NK-92 (cell line): ENCODE results near the gene ITFG1.
"Not testable (repeated sequence)": the region's sequence is repeated elsewhere in the genome, so short reads cannot be mapped to it uniquely, and the experiment has no call there.

Source experiments
- DNase-seq: peaks from one replicate; lab custom pipeline; 2025; ENCODE audit not compliant: unreplicated experiment; lab: John Stamatoyannopoulos, UW

ITFG1 gene

DNA sequence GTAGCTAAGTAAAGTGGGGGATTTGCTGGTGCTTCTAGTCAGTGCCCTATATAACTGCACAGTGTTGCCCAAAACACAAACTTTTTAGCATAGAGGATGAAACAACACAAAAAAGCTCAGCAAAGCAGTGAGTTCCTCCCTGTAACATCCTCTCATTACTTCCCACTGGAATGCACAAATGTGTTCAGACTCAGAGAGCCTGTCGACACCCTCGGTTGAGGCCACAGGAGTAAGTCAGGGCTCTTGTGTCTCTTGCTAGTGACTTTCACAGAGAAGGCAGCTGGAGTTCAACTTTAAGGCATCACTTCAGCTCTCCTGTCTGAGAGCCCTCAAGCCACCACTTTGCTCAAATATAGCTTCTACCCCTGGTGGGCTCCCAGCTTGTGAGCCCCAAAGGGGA lies 209.9 kb downstream of the ITFG1 start:
- no peak for DNase-seq

DNA sequence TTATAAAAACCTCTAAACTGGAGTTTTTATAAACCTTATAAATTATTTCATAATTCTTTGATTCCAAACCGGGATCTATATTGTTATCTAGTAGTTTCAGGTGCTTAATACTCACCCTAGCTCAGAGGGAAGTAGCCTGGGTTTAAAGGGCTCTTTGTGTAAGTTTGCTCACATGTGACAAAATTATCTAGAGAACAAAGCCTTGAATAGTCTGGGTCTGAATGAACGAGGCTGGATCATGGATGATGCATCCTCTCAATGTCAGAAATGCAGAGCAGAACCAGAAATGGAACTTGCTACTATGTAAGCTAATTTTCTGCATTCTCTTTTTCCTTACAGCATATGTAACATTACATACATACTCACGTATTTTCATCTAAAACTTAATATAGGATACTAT lies 213.2 kb downstream of the ITFG1 start:
- no peak for DNase-seq

DNA sequence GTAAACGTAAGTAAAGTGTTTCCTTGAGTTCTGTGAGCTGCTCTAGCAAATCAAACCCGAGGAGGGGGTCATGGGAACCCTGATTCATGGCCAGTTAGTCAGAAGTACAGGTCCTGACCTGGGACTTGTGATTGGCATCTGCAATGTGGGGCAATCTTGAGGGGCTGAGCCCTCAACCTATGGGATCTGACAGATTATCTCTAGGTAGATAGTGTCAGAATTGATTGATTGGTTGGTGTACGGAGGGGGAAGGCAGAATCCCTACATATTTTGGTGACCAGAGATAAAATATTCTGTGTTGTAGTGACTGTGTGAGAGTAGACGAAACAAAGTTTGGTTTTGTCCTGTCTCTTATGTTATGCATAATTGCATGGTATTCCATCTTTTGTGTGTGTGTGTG lies 216.7 kb downstream of the ITFG1 start:
- no peak for DNase-seq

DNA sequence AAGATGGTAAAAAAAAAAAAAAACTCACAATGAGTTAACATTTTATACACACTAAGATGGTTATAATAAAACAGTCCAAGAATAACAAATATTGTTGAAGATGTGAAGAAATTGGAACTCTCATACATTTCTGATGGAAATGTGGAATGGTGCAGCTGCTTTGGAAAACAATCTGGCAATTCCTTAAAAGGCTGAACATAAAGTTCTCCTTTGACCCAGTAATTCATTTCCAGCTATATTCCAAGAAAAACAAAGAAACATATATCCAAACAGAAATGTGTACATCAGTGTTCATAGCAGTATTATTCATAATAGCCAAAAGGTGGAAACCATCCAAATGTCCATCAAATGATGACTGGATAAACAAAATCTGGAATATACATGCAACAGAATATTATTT lies 219.8 kb downstream of the ITFG1 start:
- no peak for DNase-seq

DNA sequence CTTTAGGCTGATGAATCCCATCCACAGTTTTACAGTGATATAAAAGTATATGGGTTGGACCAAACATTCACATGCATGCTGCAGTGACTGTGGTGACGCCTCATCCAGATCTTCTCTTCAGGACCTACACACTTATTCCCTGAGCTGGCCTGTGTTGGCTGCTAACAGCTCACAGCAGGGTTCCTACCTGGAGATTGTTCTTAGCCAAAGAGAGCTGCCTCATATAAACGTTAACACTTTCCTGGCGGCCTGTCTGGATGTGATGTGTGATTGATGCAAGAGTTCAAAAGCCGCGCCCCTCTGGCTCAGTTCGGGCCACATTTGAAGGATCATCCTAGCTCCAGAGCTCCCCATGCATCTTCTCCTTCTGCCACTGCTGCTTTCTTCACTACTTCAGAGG lies 224.1 kb downstream of the ITFG1 start:
- no peak for DNase-seq

DNA sequence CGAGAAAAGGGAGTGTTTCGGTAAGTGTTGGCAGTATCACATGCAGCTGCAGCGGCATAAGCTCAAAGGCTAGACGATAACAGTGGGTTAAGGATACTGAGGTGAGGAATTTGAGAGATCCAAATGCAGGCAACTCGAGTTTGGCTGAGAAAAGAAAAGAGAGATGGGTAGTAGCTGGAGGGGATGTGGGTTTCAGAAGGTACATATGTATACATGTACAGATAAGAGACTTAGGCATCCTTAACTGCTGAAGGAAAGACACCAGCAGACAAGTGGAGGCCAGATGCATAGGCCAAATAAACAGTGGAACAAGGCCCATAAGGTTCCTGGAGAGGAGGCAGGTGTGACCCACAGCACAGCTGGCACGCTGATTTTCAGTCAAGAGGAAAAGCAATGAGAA lies 230.6 kb downstream of the ITFG1 start:
- no peak for DNase-seq

DNA sequence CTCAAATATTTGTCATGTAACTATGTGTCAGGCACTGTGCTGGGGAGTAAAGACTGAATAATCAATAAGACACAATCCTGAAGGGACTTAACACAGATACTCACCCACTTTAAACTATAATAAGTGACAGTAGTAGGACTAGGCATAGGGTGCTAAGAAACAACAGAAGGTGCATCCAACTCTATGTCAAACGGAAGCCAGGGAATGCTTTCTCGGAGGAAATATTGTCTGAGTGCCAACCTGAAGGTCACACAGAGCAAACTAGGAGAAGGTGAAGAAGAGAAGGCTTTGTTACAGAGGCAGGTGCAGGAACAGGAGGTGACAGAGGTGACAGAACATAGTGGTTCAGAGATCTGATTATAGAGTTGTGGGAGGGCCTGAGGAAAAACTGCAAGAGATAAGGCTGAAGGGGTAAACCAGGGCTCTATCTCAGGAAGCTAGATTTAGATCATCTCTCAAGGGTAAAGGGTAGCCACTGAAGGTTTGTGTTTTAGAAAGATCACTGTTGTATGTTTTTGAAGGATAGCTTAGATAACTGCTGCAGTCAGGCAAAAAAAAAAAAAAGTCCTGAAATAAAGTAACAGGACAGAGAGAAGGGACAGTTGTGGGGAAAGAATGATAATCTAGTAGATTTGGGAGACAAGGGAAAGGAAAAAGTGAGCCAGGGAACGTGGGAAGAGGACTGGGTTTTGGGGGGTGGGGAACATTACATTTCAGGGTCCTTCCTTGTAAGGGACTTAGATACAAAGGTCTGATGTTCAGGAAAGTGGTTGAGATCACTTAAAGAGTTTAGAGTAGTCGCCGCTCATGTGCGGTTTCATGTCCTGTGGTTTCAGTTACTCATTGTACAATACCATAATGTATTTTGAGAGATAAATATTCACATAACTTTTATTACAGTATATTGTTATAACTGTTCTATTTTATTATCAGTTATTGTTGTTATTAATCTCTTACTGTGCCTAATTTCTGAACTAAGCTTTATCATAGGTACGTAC lies 231.5 kb downstream of the ITFG1 start:
- DNase-seq, result no peak

DNA sequence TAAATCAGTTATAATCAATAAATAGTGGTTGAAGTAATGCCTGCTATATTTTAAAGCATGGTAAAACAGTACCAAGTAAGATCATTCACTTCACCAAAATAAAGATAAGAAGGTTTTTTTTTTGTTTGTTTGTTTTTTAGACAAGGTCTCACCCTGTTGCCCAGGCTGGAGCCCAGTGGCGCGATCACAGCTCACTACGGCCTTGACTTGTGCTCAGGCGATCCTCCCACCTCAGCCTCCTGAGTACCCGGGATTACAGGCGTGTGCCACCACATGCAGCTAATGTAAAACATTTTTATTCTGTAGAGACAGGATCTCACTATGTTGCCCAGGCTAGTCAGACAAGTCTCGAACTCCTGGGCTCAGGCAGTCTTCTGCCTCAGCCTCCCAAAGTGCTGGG lies 232.6 kb downstream of the ITFG1 start:
- no peak for DNase-seq

DNA sequence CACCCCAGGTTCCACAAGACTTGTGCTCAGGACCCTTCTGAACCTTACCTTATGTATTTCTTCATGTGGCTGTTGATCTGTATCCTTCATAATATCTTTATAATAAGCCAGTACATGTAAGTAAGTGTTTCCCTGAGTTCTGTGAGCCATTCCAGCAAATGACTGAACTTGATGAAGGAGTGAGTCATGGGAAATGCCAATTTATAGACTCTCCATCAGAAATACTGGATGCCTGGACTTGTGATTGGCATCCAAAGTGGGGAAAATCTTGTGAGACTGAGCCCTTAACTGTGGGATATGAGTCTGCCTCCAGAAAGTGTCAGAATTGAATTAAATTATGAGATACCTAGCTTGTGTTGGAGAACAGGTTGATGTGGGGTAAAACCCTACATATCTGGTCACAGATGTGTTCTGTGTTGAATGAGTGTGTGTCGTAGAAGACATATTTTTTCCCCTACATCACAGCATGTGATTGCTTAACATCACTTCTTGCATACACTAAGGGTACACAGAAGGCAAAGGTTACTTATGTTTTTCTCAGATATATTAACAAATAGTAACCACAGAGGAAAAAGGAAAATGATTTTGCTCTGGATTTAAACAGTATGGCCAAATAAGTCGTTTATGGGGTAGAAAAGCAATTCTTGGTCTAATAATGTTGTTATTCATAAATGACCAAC lies 247.0 kb downstream of the ITFG1 start:
- DNase-seq, result no peak

DNA sequence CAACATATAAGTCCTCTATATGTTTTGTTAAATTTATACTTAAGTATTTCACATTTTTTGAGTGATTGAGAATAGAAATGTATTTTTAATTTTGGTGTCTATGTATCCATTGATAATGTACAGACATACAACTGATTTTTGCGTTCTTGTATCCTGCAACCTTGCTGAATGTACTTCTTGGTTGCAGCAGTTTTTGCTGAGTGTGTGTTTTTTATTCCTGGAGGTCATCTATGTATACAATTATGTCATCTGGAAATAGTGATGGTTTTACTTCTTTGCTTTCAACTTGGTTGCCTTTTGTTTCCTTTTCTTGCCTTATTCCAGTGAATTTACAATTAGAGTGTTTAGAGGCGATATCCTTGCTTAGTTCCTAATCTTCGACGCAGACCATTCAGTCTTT lies 249.6 kb downstream of the ITFG1 start:
- no peak for DNase-seq

DNA sequence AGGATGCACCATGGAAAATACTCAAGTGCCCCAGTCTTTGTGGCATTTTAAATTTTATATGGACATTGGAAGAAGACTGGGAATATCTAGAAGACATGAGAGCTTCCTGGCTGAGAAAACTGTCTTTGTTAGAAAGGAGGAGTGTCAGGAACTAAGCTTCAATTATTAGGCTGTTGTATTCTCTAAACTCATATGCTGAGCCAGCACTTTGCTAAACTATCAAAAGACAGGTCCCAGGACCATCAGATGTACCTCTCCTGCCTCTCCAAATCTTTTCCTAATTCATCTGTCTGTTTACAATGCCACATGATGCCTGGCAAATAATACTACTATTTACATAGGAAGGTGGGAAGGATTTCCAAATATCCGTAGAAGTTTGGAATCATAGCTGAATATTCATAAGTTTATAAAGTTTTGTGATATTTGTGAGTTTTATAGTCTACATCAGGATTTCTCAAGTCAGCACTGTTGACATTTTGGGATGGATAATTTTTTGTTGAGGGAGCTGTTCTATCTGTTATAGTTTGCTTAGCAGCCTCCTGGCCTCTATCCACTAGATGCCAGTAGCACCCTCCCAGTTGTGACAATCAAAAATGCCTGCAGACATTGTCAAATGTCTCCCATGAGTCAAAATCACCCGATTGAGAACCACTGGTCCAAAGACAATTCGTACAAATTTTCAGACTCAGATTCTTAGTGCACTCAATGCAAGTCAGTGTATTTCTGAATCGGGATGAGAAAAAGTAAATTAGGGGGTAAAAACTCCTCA lies 255.9 kb downstream of the ITFG1 start:
- DNase-seq, result no peak

DNA sequence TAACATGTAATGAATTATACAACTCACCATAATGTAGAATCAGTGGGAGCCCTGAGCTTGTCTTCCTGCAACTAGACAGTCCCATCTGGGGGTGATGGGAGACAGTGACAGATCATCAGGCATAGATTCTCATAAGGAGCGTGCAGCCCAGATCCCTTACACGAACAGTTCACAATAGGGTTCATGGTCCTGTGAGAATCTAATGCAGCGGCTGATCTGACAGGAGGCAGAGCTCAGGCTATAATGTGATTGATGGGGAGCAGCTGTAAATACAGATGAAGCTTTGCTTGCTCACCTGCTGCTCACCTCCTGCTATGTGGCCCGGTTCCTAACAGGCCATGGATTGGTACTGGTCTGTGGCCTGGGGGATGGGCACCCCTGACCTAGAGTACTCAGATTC lies 257.4 kb downstream of the ITFG1 start:
- not testable (repeated sequence) for DNase-seq

DNA sequence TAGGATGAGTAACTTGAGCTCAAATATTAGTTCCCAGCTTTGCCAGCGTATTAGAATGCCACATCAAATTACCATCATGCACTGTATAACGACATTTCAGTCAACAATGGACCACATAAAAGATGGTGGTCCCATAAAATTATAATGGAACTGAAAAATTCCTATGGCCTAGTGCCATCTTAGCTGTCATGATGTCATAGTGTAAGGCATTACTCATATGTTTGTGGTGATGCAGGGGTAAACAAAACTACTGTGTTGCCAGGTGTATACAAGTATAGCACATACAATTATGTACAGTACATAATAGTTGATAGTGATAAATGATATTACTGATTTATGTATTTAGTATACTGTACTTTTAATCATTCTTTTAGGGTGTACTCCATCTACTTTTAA lies 262.7 kb downstream of the ITFG1 start:
- no peak for DNase-seq

DNA sequence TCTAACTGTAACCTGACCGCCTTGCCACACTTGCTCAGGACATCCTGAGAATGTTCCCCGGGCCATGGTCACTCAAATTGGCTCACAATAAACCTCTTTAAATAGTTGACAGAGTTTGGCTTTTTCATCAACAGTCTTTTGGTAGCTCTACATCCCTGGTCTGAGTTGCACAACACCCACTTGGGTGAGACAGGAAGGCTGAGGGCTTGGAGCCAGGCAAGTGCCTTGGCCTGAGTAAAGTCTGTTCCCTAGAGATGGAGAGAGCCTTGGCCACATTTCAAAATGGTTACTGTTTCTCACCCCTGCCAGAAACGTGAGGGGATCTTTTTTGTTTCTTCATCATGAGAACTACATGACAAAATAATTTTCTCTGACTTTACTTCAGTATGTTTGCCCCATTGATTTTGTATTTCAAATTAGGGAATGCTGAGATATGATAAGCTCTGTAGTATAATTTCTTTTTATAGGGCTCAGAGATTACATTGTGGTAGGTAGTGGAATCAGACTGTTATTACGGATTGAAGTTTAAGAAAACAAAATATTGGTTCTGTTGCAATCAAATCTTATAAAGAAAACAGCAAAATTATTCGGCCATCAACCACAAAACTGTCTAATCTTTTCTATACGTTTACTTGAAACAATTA lies 263.2 kb downstream of the ITFG1 start:
- no peak for DNase-seq

DNA sequence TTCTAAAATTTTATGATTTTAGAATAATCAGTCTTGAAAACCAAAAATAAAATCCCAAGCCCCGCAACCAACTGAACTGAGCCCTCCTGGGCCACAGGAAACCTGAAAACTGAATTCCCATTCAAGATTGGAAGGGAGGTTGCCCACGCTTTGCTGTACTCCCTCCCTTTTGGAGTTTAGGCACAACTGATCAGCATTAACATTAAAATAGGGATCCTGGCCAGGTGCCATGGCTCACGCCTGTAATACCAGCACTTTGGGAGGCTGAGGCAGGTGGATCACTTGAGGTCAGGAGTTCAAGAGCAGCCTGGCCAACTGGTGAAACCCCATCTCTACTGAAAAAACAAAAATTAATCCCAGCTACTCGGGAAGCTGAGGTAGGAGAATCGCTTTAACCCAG lies 264.4 kb downstream of the ITFG1 start:
- no peak for DNase-seq

DNA sequence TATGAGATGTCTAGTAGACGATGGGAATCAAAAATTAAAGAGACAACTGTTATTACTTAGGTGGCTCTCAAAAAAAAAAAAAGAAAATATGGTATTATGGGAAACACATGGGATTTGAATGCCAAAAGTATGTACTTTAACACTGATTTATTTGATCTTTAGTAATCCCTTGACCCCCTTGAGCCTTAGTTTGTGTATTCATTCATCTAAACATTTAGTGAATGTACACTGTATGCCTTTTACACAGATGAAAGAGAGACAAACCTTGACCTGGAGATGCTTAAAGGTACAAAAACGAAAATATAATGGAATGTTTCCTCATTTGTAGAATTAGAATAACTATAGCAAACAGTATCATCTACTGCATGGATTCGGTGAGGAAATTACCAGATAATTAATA lies 278.5 kb downstream of the ITFG1 start:
- no peak for DNase-seq

DNA sequence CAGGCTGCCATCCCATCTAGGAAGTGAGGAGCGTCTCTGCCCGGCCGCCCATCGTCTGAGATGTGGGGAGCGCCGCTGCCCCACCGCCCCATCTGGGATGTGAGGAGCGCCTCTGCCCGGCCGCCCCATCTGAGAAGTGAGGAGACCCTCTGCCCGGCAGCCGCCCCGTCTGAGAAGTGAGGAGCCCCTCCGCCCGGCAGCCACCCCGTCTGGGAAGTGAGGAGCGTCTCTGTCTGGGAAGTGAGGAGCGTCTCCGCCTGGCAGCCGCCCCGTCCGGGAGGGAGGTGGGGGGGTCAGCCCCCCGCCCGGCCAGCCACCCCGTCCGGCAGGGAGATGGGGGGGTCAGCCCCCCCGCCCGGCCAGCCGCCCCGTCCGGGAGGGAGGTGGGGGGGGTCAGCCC lies 279.8 kb downstream of the ITFG1 start:
- not testable (repeated sequence) for DNase-seq

DNA sequence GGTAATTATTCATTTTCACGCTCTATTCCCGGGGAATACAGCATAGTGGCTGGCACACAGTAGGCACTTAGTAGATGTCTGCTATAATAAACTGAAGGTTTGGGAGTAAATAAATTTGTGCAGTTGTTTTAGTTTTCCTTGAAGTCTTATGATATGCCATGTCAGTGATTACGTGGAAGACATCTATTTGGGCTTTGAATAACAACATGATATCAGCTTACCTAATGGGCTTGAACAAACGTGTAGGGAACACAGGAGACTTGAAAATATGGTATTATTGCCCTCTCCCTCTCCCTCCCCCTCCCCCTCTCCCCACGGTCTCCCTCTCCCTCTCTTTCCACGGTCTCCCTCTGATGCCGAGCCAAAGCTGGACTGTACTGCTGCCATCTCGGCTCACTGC lies 280.8 kb downstream of the ITFG1 start:
- DNase-seq, result no peak

DNA sequence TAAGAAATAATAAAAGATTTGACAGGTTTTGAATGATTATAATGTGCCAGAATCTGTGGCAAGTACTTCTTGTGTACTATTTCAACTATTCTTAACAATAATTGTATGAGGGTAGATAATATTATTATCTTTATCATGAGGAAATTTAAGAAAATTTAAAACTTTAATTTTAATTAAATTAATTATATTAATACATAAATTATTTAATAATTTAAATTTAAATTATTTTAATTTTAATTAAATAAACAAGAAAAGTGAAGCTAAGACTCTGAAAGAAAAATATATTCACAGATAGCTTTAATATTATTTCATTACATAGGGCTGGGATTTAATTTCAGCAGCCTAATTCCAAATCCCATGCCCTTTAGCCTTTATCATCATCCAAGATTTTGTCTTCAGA lies 285.7 kb downstream of the ITFG1 start:
- no peak for DNase-seq

DNA sequence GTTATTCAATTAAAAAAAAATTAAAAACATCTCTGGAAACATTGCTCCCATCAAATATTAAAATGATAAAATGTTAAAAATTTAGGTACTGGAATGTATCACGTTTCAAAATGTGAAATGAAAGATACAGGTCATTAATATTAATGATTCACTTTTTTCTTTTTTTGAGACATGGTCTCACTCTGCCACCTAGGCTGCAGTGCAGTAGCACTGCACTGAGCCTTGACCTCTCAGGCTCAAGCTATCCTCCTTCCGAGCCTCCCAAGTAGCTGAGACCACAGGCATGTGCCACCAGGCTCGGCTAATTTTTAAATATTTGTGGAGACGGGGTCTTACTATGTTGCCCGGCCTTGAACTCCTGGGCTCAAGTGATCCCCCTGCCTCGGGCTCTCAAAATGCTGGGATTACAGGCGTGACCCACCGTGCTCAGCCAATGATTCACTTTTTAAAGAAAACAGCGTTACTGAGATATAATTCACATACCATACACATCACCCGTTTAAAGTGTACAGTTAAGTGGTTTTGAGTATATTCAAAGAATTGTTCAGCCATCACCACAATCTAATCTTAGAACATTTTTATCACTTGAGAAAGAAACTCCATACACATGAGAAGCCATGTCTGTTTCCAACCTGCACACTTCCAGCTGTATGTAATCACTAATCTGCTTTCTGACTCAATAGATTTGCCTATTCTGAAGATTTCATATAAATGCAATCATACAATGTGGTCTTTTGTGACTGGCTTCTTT lies 298.0 kb downstream of the ITFG1 start:
- no peak for DNase-seq
